Measurements from ENCODE around the gene HBG1. TPM values are rescaled to one million over a fixed set of nuclear protein-coding genes. Genes with fewer than 3 reads are reported as not detected.

The HBG1 gene
- total RNA-seq, 2 donors from 2014 or later = not detected

DNA sequence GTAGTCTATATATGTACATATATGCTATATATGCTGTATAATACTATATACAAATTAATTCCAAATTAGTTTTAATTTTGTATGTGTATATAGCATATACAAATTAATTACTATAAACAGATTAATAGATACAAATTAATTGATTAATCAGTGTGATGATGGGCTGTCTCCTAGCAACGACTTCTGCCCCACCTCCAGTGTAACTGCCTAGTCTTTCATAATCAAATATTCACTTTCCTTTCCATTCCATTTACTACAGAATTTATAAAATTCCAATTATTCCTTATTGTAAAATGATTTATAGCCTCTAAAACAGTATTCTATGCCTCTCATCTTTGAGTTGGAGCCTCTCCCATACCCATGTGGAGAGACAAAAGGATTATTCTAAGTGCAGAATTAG lies 16.4 kb downstream of the HBG1 start:
- no peaks in the 10 kb centered on the region for H3K9me3 ChIP-seq
- intact Hi-C loops (cut with DNase I) = no loop called here
- no peaks in the 10 kb centered on the region for H3K4me1 ChIP-seq
- no peaks in the 10 kb centered on the region for H3K36me3 ChIP-seq (replicated peaks in 1 of 2; ENCODE audit: insufficient read depth in 1 of 2, low read depth in 2 of 2)
- H3K27me3 ChIP-seq = no peaks in the 10 kb centered on the region
- 67 to 70% methylated on average over 1 of the region's 1 CpG for WGBS, 2 donors
- no peak overlapping the region for H3K27ac ChIP-seq
- no peak overlapping the region for H3K4me3 ChIP-seq
- DNase-seq = no peak
- no peak for TF ChIP-seq POLR2A (IDR thresholded peaks at IDR 0.05)
- TF ChIP-seq, protein P1, sequence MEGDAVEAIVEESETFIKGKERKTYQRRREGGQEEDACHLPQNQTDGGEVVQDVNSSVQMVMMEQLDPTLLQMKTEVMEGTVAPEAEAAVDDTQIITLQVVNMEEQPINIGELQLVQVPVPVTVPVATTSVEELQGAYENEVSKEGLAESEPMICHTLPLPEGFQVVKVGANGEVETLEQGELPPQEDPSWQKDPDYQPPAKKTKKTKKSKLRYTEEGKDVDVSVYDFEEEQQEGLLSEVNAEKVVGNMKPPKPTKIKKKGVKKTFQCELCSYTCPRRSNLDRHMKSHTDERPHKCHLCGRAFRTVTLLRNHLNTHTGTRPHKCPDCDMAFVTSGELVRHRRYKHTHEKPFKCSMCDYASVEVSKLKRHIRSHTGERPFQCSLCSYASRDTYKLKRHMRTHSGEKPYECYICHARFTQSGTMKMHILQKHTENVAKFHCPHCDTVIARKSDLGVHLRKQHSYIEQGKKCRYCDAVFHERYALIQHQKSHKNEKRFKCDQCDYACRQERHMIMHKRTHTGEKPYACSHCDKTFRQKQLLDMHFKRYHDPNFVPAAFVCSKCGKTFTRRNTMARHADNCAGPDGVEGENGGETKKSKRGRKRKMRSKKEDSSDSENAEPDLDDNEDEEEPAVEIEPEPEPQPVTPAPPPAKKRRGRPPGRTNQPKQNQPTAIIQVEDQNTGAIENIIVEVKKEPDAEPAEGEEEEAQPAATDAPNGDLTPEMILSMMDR (IDR thresholded peaks at IDR 0.05) = no peak
- ATAC-seq = no peak

DNA sequence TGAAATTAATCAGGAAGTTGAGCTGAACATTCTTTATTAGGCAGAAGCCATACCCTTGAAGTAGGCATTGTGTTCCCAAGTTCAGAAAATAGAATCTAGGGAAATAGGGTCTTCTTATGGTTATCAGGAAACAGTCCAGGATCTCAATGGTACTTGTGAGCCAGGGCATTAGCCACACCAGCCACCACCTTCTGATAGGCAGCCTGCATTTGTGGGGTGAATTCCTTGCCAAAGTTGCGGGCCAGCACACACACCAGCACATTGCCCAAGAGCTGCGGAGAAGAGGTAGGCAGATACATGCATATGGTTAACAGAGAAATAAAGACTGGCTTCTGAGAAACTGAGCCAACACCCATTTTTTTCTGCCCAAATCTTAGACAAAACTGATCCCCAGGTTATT lies 16.8 kb downstream of the HBG1 start:
- no peaks in the 10 kb centered on the region for H3K27me3 ChIP-seq
- no peak overlapping the region for H3K4me3 ChIP-seq
- DNase-seq (no peak), ATAC-seq (no peak)
- WGBS, 2 donors = 83 to 87% methylated on average over 2 of the region's 2 CpGs
- intact Hi-C loops (cut with DNase I) = no loop called here
- no peak overlapping the region for H3K27ac ChIP-seq
- no peaks in the 10 kb centered on the region for H3K36me3 ChIP-seq (replicated peaks in 1 of 2; ENCODE audit: insufficient read depth in 1 of 2, low read depth in 2 of 2)
- no peaks in the 10 kb centered on the region for H3K4me1 ChIP-seq
- no peaks in the 10 kb centered on the region for H3K9me3 ChIP-seq
- TF ChIP-seq POLR2A (IDR thresholded peaks at IDR 0.05) = no peak
- TF ChIP-seq, protein P1 (IDR thresholded peaks at IDR 0.05) = no peak

DNA sequence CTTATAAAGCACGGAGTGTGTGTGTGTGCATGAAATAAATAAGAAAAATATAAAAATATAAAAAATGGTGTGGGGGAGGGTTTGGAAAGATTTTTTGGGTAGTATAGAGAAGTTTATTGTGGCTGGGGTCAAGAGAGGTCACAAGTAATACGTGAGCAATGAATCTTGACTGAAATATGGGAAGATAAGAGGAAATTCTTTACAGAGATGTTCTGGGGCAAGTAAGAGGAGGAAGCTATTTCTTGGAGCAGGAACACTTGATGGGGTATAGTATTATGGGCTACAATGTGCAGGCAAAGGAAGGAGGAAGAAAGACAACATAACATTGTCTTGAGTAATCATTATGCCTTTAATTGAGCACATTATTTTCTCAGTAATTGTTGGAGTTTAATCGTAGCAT lies 17.5 kb downstream of the HBG1 start:
- H3K9me3 ChIP-seq = no peaks in the 10 kb centered on the region
- H3K27ac ChIP-seq = no peak overlapping the region
- intact Hi-C loops (cut with DNase I) = no loop called here
- TF ChIP-seq, protein P1 (IDR thresholded peaks at IDR 0.05) = no peak
- no peak for TF ChIP-seq POLR2A (IDR thresholded peaks at IDR 0.05)
- WGBS, 2 donors = 52 to 55% methylated on average over 3 of the region's 3 CpGs
- no peaks in the 10 kb centered on the region for H3K4me1 ChIP-seq
- no peak for DNase-seq
- no peaks in the 10 kb centered on the region for H3K36me3 ChIP-seq (replicated peaks in 1 of 2; ENCODE audit: insufficient read depth in 1 of 2, low read depth in 2 of 2)
- ATAC-seq = no peak
- no peak overlapping the region for H3K4me3 ChIP-seq
- H3K27me3 ChIP-seq = no peaks in the 10 kb centered on the region

DNA sequence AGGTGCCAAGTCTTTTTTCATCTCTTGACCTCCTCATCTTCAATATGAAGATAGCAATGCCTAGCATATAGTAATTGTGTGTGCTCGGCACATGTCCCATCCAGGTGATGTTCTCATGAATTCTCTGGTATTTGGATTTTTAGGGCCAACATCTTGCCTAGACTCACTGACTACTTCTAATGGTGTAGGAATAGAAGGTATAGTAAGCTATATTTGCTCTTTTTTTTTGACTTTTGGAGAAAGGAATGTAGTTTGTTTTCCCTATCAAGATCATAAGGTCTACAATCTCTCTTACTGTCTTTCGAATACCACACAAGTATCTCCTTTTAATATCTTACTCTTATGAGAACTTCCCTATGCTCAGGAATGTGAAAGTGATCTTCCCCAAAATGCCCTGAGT lies 18.5 kb downstream of the HBG1 start:
- intact Hi-C loops (cut with DNase I) = no loop called here
- no peaks in the 10 kb centered on the region for H3K4me1 ChIP-seq
- no peak overlapping the region for H3K27ac ChIP-seq
- no peaks in the 10 kb centered on the region for H3K27me3 ChIP-seq
- H3K36me3 ChIP-seq (replicated peaks in 1 of 2; ENCODE audit: insufficient read depth in 1 of 2, low read depth in 2 of 2) = no peaks in the 10 kb centered on the region
- no peaks in the 10 kb centered on the region for H3K9me3 ChIP-seq
- no peak overlapping the region for H3K4me3 ChIP-seq
- TF ChIP-seq, protein P1 (IDR thresholded peaks at IDR 0.05) = no peak
- no peak for TF ChIP-seq POLR2A (IDR thresholded peaks at IDR 0.05)
- no peak for ATAC-seq
- 79 to 81% methylated on average over 2 of the region's 2 CpGs for WGBS, 2 donors
- no peak for DNase-seq

DNA sequence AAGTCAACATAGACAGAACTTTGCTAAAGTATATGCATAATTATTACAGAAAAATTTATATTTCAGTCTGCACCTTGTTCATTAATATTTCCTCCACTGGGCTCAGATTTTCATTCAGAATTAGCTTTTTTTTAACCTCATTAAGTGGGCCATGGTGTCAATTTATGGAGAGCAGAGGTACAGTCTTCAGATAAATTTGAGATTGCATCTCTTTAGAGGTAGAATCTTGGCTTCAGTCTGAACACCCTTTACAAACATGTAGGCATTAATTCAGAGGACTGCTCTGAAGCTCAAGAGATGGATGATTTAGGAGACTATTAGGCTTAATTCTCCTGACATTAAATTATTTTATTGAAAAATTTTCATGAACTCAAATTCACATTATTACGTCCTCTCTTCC lies 19.4 kb downstream of the HBG1 start:
- Histone ChIP-seq H3K27me3 (no peaks in the 10 kb centered on the region), H3K9me3 (no peaks in the 10 kb centered on the region), H3K4me1 (no peaks in the 10 kb centered on the region), H3K27ac (no peak overlapping the region), H3K4me3 (no peak overlapping the region), H3K36me3 (replicated peaks in 1 of 2; ENCODE audit: insufficient read depth in 1 of 2, low read depth in 2 of 2) (no peaks in the 10 kb centered on the region)
- ATAC-seq (no peak), DNase-seq (no peak)
- no peak for TF ChIP-seq POLR2A (IDR thresholded peaks at IDR 0.05)
- TF ChIP-seq, protein P1 (IDR thresholded peaks at IDR 0.05) = no peak
- intact Hi-C loops (cut with DNase I) = no loop called here
- 79 to 89% methylated on average over 1 of the region's 1 CpG for WGBS, 2 donors
